PC-9 (cell line): Measurements from ENCODE around the gene LINC00237. TPM values are rescaled to one million over a fixed set of nuclear protein-coding genes. Genes with fewer than 3 reads are reported as not detected.

Experiments used
- BruUV-seq: library from RNA; stranded (reverse); fragments of 400-500 nt; replicated peaks from 2 replicates; lab custom pipeline; 2021; lab: Mats Ljungman, UMichigan
- CTCF ChIA-PET: fragments of 300-600 bp; sonication (Branson Sonifier 250); formaldehyde crosslinking; loops from one replicate; lab custom pipeline; 2022; ENCODE audit warnings: antibody characterized with exemption; lab: Charles Lee
- POLR2A ChIA-PET: fragments of 300-600 bp; sonication (Branson Sonifier 250); formaldehyde crosslinking; loops from one replicate; lab custom pipeline; 2022; ENCODE audit warnings: antibody characterized with exemption; ENCODE audit not compliant: unreplicated experiment; lab: Charles Lee
- DNase-seq, 2 experiments: peaks; one replicate each; pipeline versions ENCODE4 v3.0.0 to v3.0.0-alpha.2; 2015 to 2022; ENCODE audit warnings: mixed read lengths in 1 of 2
- H2AFZ ChIP-seq: fragments of 200-600 bp; sonication (generic); 2 replicates; pipeline ENCODE4 v1.8.1; 2017; ENCODE audit warnings: antibody characterized with exemption
- H3F3A ChIP-seq: fragments of 200-600 bp; sonication (generic); 2 replicates; pipeline ENCODE4 v1.8.1; 2017; ENCODE audit warnings: antibody characterized with exemption, mild to moderate bottlenecking, low read depth; ENCODE audit not compliant: insufficient read depth
- H3K27ac ChIP-seq: fragments of 200-600 bp; sonication (generic); 2 replicates; pipeline ENCODE4 v1.6.1; 2016; ENCODE audit warnings: mixed run types
- H3K27me3 ChIP-seq: fragments of 200-600 bp; sonication (generic); 2 replicates; pipeline ENCODE4 v1.6.1; 2016; ENCODE audit warnings: low read depth, mixed run types; ENCODE audit not compliant: insufficient read depth
- H3K36me3 ChIP-seq: fragments of 200-600 bp; sonication (generic); 2 replicates; pipeline ENCODE4 v1.6.1; 2016; ENCODE audit warnings: low read depth, mixed run types
- H3K4me1 ChIP-seq: fragments of 200-600 bp; sonication (generic); replicated peaks from 2 replicates; pipeline ENCODE4 v1.6.1; 2016; ENCODE audit warnings: mixed run types; ENCODE audit not compliant: insufficient read depth
- H3K4me2 ChIP-seq: fragments of 200-600 bp; sonication (generic); 2 replicates; pipeline ENCODE4 v1.6.1; 2017; ENCODE audit warnings: mixed run types
- H3K4me3 ChIP-seq: fragments of 200-600 bp; sonication (generic); 2 replicates; pipeline ENCODE4 v1.6.1; 2016; ENCODE audit warnings: mixed run types
- H3K79me2 ChIP-seq: fragments of 200-600 bp; sonication (generic); 2 replicates; pipeline ENCODE4 v1.6.1; 2017; ENCODE audit warnings: low read depth, mixed run types
- H3K9me2 ChIP-seq: fragments of 200-600 bp; sonication (generic); 2 replicates; pipeline ENCODE4 v1.8.1; 2017; ENCODE audit warnings: mild to moderate bottlenecking; ENCODE audit not compliant: insufficient read depth
- H3K9me3 ChIP-seq: fragments of 200-600 bp; sonication (generic); 2 replicates; pipeline ENCODE4 v1.8.1; 2016; ENCODE audit warnings: low read depth; ENCODE audit not compliant: insufficient read depth
- H4K20me1 ChIP-seq: fragments of 200-600 bp; sonication (generic); 2 replicates; pipeline ENCODE4 v1.8.1; 2017; ENCODE audit not compliant: insufficient read depth
- EZH2 ChIP-seq: fragments of 200-600 bp; sonication (generic); IDR thresholded peaks from 2 replicates; pipeline ENCODE4 v1.8.0; 2017; ENCODE audit warnings: antibody characterized with exemption, low read depth
- intact Hi-C: fragments of 100-400 bp; cut with micrococcal nuclease; formaldehyde crosslinking; loops from one replicate; pipeline ENCODE4 v1.10.0; 2022; ENCODE audit not compliant: unreplicated experiment
- total RNA-seq: library from RNA; stranded (reverse); gene quantifications from 2 replicates; pipeline ENCODE4 v1.2.3, GENCODE V29; 2021
- TF ChIP-seq, protein P1 (sequence below): fragments of 200-600 bp; sonication (generic); conservative IDR thresholded peaks from 2 replicates; pipeline ENCODE4 v1.6.1; 2017; ENCODE audit warnings: mixed run types, antibody characterized with exemption, mild to moderate bottlenecking, moderate library complexity

The LINC00237 gene
- total RNA-seq, 1 experiment from 2014 or later: not detected

DNA sequence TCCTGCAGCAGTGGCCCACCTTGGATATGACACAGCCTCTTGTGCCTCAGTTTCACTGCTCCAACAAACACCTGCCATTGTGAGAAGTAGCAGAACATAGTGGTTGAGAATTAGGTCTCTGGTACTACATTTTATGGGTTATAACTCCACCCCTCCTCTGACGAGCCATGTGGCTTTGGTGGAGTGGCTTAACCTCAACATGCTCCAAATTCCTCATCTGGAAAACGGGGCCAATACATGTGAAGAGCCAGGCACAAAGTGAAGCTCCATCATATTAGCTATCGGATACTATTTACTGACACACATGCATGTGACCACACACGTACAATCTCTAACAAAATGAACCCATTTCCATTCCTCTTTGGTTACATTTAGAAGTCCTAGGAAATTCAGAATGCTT is 11.4 kb upstream of the LINC00237 start:
- Histone ChIP-seq H2AFZ (no peak overlapping the region), H3K27ac (no peak overlapping the region), H3K4me1 (no peaks in the 10 kb centered on the region), H3K36me3 (no peaks in the 10 kb centered on the region), H3F3A (no peaks in the 10 kb centered on the region), H3K4me3 (no peak overlapping the region), H3K4me2 (no peak overlapping the region), H3K79me2 (no peaks in the 10 kb centered on the region), H4K20me1 (no peaks in the 10 kb centered on the region), H3K9me3 (0 out of 2 replicates have a peak, but pooled peaks cover 7% of the 10 kb centered on the region), H3K9me2 (no peaks in the 10 kb centered on the region), H3K27me3 (peaks cover 33% of the 10 kb centered on the region)
- no peak for TF ChIP-seq EZH2
- TF ChIP-seq, protein P1, sequence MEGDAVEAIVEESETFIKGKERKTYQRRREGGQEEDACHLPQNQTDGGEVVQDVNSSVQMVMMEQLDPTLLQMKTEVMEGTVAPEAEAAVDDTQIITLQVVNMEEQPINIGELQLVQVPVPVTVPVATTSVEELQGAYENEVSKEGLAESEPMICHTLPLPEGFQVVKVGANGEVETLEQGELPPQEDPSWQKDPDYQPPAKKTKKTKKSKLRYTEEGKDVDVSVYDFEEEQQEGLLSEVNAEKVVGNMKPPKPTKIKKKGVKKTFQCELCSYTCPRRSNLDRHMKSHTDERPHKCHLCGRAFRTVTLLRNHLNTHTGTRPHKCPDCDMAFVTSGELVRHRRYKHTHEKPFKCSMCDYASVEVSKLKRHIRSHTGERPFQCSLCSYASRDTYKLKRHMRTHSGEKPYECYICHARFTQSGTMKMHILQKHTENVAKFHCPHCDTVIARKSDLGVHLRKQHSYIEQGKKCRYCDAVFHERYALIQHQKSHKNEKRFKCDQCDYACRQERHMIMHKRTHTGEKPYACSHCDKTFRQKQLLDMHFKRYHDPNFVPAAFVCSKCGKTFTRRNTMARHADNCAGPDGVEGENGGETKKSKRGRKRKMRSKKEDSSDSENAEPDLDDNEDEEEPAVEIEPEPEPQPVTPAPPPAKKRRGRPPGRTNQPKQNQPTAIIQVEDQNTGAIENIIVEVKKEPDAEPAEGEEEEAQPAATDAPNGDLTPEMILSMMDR: no peak
- intact Hi-C loops: no loop called here
- BruUV-seq: no TSS peak
- POLR2A ChIA-PET: no interaction called here
- no peak for DNase-seq
- CTCF ChIA-PET: no interaction called here

DNA sequence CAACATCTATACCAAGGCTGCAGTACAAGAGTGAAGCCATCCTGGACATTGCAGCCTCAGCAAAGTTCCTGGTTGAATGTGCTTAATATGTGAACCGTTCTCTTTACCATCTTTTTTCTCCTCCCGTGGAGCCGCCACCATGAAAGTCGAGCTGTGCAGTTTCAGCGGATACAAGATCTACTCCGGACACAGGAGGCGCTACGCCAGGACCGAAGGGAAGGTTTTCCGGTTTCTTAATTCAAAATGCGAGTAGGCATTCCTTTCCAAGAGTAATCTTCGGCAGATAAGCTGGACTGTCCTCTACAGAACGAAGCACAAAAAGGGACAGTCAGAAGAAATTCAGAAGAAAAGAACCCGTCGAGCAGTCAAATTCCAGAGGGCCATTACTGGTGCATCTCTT is 8.4 kb upstream of the LINC00237 start:
- intact Hi-C loops: no loop called here
- Histone ChIP-seq H4K20me1 (no peaks in the 10 kb centered on the region), H3K4me1 (no peaks in the 10 kb centered on the region), H3K36me3 (no peaks in the 10 kb centered on the region), H3K4me3 (no peak overlapping the region), H2AFZ (no peak overlapping the region), H3K27me3 (peaks cover 42% of the 10 kb centered on the region), H3K4me2 (no peak overlapping the region), H3F3A (no peaks in the 10 kb centered on the region), H3K27ac (no peak overlapping the region), H3K9me3 (0 out of 2 replicates have a peak, but pooled peaks cover 7% of the 10 kb centered on the region), H3K79me2 (no peaks in the 10 kb centered on the region), H3K9me2 (no peaks in the 10 kb centered on the region)
- no TSS peak for BruUV-seq
- DNase-seq: no peak
- ChIA-PET POLR2A (no interaction called here), CTCF (no interaction called here)
- TF ChIP-seq EZH2: no peak
- TF ChIP-seq, protein P1: no peak

- Histone ChIP-seq H4K20me1 (no peaks in the 10 kb centered on the region), H3K4me2 (no peak overlapping the region), H2AFZ (no peak overlapping the region), H3K9me2 (no peaks in the 10 kb centered on the region), H3K36me3 (no peaks in the 10 kb centered on the region), H3F3A (no peaks in the 10 kb centered on the region), H3K79me2 (no peaks in the 10 kb centered on the region), H3K27ac (no peak overlapping the region), H3K4me1 (no peaks in the 10 kb centered on the region), H3K4me3 (no peak overlapping the region), H3K9me3 (0 out of 2 replicates have a peak, but pooled peaks cover 7% of the 10 kb centered on the region), H3K27me3 (peaks cover 48% of the 10 kb centered on the region)
- CTCF ChIA-PET: no interaction called here
- no TSS peak for BruUV-seq
- intact Hi-C loops: no loop called here
- POLR2A ChIA-PET: no interaction called here
- TF ChIP-seq, protein P1: no peak
- no peak for TF ChIP-seq EZH2
- no peak for DNase-seq
Observed at GRCh38 chr20:21113697-21114096, 7.5 kb upstream of the LINC00237 start.
